ENCODE measurements around the gene SLC7A7.

DNA sequence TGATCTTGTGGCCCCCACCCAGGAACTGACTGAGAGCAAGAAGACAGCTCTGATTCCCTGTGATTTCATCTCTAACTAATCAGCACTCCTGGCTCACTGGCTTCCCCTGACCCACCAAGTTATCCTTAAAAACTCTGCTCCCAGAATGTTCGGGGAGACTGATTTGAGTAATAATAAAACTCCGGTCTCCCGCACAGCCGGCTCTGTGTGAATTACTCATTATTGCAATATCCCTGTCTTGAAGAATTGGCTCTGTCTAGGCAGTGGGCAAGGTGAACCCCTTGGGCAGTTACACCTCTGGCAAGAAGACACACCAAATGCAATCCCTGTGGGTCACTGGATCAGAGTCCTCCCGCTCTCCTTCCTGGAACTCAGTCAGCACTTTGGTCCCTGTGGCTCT, 21.3 kb downstream of the SLC7A7 start:
- TF ChIP-seq CTCF (IDR thresholded peaks at IDR 0.05), result no peak
- TF ChIP-seq POLR2A (IDR thresholded peaks at IDR 0.05), result no peak
- TF ChIP-seq EP300 (IDR thresholded peaks at IDR 0.05; ENCODE audit: low read depth), result no peak
